ES-I3 (cell line): Measurements from ENCODE around the gene CYP4B1.
"Not testable (repeated sequence)": the region's sequence is repeated elsewhere in the genome, so short reads cannot be mapped to it uniquely, and the experiment has no call there.

Experiments
- H3K36me3 ChIP-seq: 2 replicates; pipeline ENCODE4 v1.6.1; 2013; ENCODE audit warnings: mild to moderate bottlenecking, low read length, control low read depth, moderate library complexity; ENCODE audit not compliant: insufficient read depth
- H3K4me1 ChIP-seq: 2 replicates; pipeline ENCODE4 v1.6.1; 2013; ENCODE audit warnings: mild to moderate bottlenecking, control low read depth, low read length; ENCODE audit not compliant: insufficient read depth
- H3K9ac ChIP-seq: 2 replicates; pipeline ENCODE4 v1.6.1; 2013; ENCODE audit warnings: low read depth, mild to moderate bottlenecking, low read length, moderate library complexity
- H3K9me3 ChIP-seq: 2 replicates; pipeline ENCODE4 v1.6.1; 2013; ENCODE audit warnings: mild to moderate bottlenecking, low read length, moderate library complexity; ENCODE audit not compliant: control insufficient read depth, insufficient read depth

CYP4B1 gene

GRCh38 chr1:46770541-46770940 lies 28.3 kb upstream of the CYP4B1 start:
- Histone ChIP-seq H3K9me3 (peaks cover 17% of the 10 kb centered on the region), H3K4me1 (no peaks in the 10 kb centered on the region), H3K36me3 (no peaks in the 10 kb centered on the region), H3K9ac (no peak overlapping the region)

- Histone ChIP-seq H3K36me3 (no peaks in the 10 kb centered on the region), H3K4me1 (no peaks in the 10 kb centered on the region), H3K9ac (no peak overlapping the region), H3K9me3 (peaks cover 17% of the 10 kb centered on the region)
Measured at GRCh38 chr1:46772571-46772970, 26.3 kb upstream of the CYP4B1 start.

GRCh38 chr1:46774297-46774696 lies 24.5 kb upstream of the CYP4B1 start:
- Histone ChIP-seq H3K36me3 (no peaks in the 10 kb centered on the region), H3K9ac (no peak overlapping the region), H3K9me3 (peaks cover 15% of the 10 kb centered on the region), H3K4me1 (no peaks in the 10 kb centered on the region)

GRCh38 chr1:46778456-46778855 lies 20.4 kb upstream of the CYP4B1 start:
- H3K9me3 ChIP-seq, H3K9ac ChIP-seq: not testable (repeated sequence)

DNA sequence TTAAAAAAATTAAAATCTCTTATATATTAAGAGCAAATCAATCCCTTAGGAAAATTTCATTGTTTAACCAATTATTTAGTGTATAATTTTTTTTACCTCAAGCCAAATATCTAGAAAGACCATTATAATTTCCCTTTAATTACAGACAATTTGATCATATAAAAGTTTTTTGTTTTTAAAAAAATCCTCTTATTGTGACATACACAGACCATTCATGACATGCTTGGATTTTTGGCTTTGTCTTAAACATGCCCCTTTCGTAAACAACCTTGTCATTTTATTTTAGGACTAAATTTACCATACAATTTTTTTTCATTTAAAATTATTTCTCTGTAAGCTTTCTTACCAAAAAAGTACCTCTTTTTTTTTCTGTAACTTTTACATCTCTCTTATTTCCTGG lies 14.2 kb upstream of the CYP4B1 start:
- H3K9me3 ChIP-seq, result peaks cover 4% of the 10 kb centered on the region; the same call in 1 of the 2 replicates
- H3K9ac ChIP-seq, result no peak overlapping the region
- H3K36me3 ChIP-seq, result no peaks in the 10 kb centered on the region

More at GRCh38 chr1:46778456-46778855, 20.4 kb upstream of the CYP4B1 start:
- not testable (repeated sequence) for H3K36me3 ChIP-seq, H3K4me1 ChIP-seq

DNA sequence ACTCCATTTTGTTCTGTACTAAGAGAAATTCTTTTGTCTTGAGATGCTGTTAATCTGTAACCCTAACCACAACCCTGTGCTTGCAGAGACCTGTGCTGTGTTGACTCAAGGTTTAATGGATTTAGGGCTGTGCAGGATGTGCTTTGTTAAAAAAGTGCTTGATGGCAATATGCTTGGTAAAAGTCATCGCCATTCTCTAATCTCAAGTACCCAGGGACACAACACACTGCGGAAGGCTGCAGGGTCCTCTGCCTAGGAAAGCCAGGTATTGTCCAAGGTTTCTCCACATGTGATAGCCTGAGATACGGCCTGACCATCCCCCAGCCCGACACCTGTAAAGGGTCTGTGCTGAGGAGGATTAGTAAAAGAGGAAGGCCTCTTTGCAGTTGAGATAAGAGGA lies 10.2 kb upstream of the CYP4B1 start:
- not testable (repeated sequence) for H3K4me1 ChIP-seq, H3K36me3 ChIP-seq, H3K9me3 ChIP-seq, H3K9ac ChIP-seq

More for the DNA sequence above, 14.2 kb upstream of the CYP4B1 start:
- no peaks in the 10 kb centered on the region for H3K4me1 ChIP-seq

DNA sequence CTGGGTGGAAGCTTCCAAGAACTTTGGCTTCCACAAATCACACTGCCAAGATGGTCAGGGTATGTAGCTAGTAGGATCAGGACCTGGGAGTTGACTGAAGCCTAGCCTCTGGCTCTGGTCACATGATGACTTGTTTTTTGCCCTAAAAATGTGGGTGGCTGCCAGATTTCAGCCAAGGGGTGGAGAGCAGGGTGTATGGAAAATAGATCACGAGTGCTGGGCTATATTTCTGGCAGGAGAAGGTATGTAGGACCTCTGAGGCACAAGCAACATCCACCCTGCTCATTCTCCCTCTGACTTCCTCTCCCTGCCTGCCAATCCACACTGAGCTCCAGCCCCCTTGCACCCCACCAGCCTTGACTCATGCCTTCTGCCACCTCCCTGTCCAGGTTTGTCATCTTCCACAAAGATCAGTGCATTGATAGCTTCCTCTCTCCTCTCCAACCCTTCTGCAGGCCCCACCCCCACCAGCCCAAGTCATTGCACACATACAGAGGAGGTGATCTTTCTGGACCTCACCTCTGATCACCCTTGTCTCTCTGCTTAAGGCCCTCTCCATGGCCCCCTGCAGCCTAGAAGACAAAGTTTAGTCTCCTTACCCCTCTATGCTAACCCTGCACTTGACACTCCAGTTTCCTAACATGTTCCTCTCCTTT lies 8.3 kb upstream of the CYP4B1 start:
- H3K36me3 ChIP-seq, result no peaks in the 10 kb centered on the region
- H3K4me1 ChIP-seq, result no peaks in the 10 kb centered on the region
- no peaks in the 10 kb centered on the region; the same call in 1 of the 2 replicates for H3K9me3 ChIP-seq
- H3K9ac ChIP-seq, result no peak overlapping the region

- Histone ChIP-seq H3K36me3 (no peaks in the 10 kb centered on the region), H3K4me1 (no peaks in the 10 kb centered on the region), H3K9me3 (no peaks in the 10 kb centered on the region), H3K9ac (no peak overlapping the region)
Measured at GRCh38 chr1:46793126-46793525, 5.7 kb upstream of the CYP4B1 start.

- H3K36me3 ChIP-seq, result no peaks in the 10 kb centered on the region
- H3K9ac ChIP-seq, result no peak overlapping the region
- H3K4me1 ChIP-seq, result no peaks in the 10 kb centered on the region
Measured at GRCh38 chr1:46797696-46798470, 963 bp upstream of the CYP4B1 start.

GRCh38 chr1:46800742-46801141 lies 1.9 kb downstream of the CYP4B1 start:
- no peak overlapping the region for H3K9ac ChIP-seq
- no peaks in the 10 kb centered on the region for H3K4me1 ChIP-seq
- no peaks in the 10 kb centered on the region for H3K36me3 ChIP-seq
- H3K9me3 ChIP-seq, result no peaks in the 10 kb centered on the region

More at GRCh38 chr1:46797696-46798470, 963 bp upstream of the CYP4B1 start:
- H3K9me3 ChIP-seq, result no peaks in the 10 kb centered on the region

- no peak overlapping the region for H3K9ac ChIP-seq
Measured at GRCh38 chr1:46801323-46802055, 2.6 kb downstream of the CYP4B1 start.

DNA sequence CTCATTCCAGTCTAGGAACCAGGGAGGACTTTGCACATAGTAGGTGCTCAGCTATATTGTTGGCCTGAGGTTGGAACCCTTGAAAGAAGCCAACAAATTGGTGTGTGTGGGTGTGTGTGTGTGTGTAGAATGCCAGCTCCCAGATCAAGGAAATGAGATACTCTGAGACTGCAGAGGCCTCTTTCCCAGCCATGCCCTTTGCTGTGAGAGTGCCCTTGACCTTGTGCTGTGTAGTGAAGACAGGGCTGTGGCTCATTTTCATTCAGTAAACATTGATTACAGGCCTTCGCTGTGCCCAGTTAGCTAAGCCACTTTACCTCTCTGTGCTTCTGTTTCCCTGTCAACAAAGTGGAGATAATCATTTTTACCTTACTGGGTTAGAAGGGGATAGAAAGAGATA lies 3.2 kb downstream of the CYP4B1 start:
- no peaks in the 10 kb centered on the region for H3K9me3 ChIP-seq
- no peak overlapping the region for H3K9ac ChIP-seq
- H3K4me1 ChIP-seq, result no peaks in the 10 kb centered on the region
- no peaks in the 10 kb centered on the region for H3K36me3 ChIP-seq

More at GRCh38 chr1:46801323-46802055, 2.6 kb downstream of the CYP4B1 start:
- no peaks in the 10 kb centered on the region for H3K4me1 ChIP-seq
- no peaks in the 10 kb centered on the region for H3K36me3 ChIP-seq
- no peaks in the 10 kb centered on the region for H3K9me3 ChIP-seq

- H3K36me3 ChIP-seq, result no peaks in the 10 kb centered on the region
- no peak overlapping the region for H3K9ac ChIP-seq
- H3K4me1 ChIP-seq, result no peaks in the 10 kb centered on the region
- H3K9me3 ChIP-seq, result no peaks in the 10 kb centered on the region
Measured at GRCh38 chr1:46802901-46803574, 4.2 kb downstream of the CYP4B1 start.
